Left kidney (tissue), 2 donors: ENCODE results near the gene SPAG16. TPM values are rescaled to one million over a fixed set of nuclear protein-coding genes. Genes with fewer than 3 reads are reported as not detected.
"Not testable (repeated sequence)": the region's sequence is repeated elsewhere in the genome, so short reads cannot be mapped to it uniquely, and the experiment has no call there.

Source experiments
- DNase-seq: peaks from one replicate; pipeline ENCODE4 v3.0.0-alpha.2; 2013
- polyA plus RNA-seq: library from polyadenylated mRNA; unstranded; fragments of 120-200 nt; gene quantifications from one replicate; pipeline ENCODE4 v1.2.1, GENCODE V29; 2013; ENCODE audit not compliant: insufficient read length

Gene SPAG16
- polyA plus RNA-seq, 1 donor, result 71.7 TPM

DNA sequence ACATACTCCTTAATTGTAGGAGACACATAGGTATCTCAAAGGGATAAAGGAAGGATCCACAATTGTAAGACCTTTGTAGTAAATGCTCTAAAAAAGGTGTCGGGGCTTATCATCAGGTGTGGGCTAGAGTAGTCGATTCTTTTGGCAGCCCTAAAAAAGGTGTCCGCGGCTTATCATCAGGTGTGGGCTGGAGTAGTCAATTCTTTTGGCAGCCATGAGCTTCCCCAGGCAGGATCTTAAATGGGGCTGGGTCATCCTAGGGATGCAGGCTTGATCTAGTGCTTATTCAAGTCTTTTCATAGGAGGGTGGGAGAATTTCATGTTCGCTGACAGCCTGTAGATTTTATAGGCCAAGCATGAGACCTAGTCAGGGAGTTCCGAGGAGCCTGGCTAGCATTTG, 720.2 kb downstream of the SPAG16 start:
- DNase-seq, result no peak

DNA sequence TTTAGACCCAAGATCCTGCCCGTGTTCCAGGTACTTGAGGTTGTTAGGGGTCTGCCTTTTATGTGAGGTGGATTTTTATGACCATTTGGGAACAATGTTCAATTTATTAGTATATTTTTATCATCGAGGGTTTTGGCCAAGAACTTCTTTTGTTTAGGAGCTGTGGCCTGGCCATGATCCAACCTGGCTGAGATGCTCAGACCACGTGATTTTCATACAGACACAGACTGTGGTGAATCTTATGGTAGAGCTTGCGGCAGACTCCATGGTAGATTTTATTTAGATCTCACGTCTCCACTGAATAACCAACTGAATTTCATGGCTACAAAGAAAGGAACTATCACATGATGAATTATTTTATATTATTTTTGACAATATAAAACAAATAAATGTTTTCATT, 721.1 kb downstream of the SPAG16 start:
- no peak for DNase-seq

GRCh38 chr2:214006601-214007000, 722.3 kb downstream of the SPAG16 start:
- no peak for DNase-seq

GRCh38 chr2:214011676-214012075, 727.4 kb downstream of the SPAG16 start:
- DNase-seq, result no peak

- no peak for DNase-seq
Observed at GRCh38 chr2:214014551-214015220, 730.4 kb downstream of the SPAG16 start.

DNA sequence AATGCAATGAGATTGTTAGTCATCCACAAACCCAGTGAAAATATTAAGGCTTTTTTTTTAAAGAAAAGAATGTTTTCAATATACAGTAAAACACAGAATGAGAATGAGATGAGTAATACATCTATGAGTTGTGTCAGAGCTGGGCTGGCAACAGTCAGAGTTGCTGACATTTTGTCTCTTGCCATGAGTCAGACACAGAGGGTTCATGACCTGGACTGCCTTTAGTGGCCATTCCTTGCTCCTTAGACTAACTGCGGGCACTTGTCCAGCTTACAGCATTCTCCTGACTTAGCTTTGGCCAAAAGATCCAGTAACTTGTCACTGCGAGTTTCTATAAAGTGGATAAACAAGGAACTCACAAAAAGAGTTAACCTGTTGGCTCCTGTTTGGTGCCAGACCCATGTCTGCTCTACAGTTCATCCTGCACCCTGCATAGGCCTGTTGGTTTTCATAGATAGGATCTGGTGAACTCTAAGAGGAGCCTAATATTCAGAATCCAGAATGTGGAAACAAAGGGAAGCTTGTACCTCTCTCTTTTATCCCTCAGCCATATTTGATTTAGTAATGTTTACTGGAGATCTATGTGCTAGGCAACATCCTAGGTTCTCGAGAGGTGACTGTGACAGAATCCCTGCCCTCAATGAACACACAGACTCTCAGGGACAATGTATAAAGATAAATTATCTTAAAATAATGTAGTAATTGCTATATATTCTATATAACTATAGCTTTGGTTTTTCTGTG, 735.1 kb downstream of the SPAG16 start:
- no peak for DNase-seq

- DNase-seq, result no peak
Observed at GRCh38 chr2:214019973-214020345, 735.7 kb downstream of the SPAG16 start.

DNA sequence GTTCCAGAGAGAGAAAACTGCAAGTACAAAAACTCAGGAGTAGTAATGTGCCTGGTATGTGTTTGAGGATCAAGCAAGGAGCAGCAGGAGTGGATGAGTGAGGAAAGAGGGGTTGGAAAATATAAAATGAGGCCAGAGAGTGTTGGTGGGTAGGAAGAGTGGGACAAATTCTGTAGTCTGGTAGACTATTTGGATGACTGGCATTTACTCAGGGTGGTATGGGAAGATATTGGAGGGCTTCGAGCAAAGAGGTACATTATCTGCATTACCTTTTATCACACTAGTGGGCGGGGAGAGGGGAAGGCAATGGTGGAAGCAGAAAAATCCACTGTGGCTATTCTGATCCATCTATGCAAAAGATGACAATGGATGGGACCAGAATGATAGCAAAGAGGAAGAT, 744.9 kb downstream of the SPAG16 start:
- DNase-seq, result no peak

GRCh38 chr2:214031566-214031965, 747.3 kb downstream of the SPAG16 start:
- DNase-seq, result no peak

- no peak for DNase-seq
Observed at GRCh38 chr2:214034417-214034816, 750.2 kb downstream of the SPAG16 start.

DNA sequence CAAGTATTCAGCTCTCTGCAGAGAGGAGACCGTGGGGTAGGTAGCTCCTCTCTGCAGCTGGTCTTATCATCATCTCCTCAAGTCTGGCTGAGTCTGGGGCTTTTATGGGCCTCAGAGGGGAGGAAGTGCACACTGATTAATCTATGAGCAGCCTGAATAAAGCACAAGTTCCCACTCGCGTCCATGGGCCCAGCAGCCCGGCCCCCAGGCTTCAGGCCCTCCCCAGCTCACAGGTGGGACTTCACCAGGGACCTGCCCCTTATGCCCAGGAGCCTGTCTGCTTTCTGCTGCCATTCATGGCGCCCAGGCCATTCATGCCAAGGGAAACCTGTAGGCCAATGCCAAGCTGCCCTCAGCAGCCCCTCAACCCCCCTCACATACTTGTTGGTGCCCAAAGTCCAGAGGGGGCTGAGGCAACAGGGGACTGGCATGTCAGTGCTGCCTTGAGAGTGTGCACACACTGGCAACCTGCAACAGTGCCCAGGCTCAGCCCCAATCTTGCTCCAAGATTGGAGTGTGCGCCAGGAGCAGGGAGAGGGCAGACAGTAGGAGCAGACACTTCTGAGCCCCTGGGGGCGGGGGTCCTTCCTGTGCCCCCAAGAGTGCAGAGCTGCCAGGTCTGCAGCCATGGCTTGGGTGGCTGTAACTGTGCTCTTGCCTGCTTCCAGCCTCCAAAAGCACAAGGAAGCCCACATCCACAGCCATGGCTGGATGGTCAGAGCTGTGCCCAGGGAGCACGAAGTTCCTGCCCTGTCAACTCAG, 751.0 kb downstream of the SPAG16 start:
- DNase-seq, result no peak

DNA sequence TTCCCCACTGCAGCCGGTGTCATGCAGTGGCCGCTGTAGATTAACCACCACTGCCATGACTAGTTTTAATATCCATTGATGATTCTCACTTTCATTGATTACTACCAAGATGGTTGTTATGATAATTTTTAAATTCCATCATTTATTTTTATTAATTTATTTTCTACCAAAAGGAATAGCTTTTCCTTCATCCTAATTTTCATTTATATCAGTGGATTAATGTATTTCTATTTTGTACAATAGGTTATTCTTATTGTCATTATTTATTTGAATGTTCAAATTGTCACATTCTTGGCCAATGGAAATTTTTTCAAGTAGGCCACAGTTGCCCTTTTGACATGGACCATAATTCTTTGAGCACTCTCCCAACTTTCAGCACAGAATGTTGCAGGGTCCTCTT, 751.7 kb downstream of the SPAG16 start:
- no peak for DNase-seq

DNA sequence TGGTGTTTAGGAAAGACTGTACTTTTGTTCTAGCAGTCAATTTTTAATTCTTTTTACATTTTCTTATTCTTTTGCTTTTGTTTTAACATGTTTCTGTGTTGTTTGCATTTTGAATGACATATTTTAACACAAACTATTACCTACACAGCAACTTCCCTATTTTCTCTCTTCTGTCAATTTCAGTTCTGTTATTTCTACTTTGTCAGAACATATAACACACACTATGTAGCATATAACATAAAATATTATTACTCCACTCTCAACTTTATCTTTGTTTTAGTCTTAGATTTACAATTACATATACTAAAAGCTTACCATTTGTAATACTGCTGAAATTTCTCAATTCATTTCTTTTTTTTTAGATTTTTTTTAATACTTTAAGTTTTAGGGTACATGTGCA, 753.9 kb downstream of the SPAG16 start:
- DNase-seq, result no peak

GRCh38 chr2:214050731-214051130, 766.5 kb downstream of the SPAG16 start:
- DNase-seq, result no peak

- no peak for DNase-seq
Observed at GRCh38 chr2:214051585-214051984, 767.3 kb downstream of the SPAG16 start.

DNA sequence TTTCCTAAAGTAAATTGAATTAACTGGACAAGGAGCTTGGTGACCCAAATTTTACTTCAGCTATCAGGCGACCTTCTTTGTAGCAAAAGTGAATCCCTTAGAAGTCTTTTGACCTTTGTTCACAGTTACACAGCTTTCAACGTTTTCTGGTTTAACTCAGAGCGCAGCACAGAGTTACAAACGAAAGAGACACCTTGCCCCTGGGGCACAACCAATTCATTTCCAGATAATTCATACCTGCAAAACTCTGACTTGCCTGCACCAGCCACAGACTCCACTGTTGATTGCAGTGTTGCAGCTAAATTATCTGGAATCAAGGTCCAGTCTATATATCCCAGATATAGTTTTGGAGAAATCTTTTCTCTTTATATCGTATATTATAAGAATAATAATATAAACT, 768.0 kb downstream of the SPAG16 start:
- DNase-seq, result no peak

DNA sequence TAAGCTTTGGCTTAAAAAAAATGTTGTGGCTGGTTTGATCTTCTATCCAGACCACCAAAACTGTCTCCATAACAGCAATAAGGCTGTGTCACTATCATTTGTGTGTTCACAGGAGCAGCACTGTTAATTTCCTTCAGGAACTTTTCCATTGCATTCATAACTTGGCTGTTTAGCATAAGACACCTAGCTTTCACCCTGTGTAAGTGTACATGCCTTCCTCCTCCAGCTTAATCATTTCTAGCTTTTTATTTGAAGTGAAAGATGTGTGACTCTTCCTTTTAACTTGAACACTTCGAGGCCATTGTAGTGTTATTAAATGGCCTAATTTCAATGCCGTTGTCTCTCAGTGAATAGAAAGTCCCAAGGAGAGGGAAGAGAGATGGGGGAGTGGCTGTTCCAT, 773.7 kb downstream of the SPAG16 start:
- DNase-seq, result no peak

GRCh38 chr2:214062279-214062678, 778.0 kb downstream of the SPAG16 start:
- not testable (repeated sequence) for DNase-seq

DNA sequence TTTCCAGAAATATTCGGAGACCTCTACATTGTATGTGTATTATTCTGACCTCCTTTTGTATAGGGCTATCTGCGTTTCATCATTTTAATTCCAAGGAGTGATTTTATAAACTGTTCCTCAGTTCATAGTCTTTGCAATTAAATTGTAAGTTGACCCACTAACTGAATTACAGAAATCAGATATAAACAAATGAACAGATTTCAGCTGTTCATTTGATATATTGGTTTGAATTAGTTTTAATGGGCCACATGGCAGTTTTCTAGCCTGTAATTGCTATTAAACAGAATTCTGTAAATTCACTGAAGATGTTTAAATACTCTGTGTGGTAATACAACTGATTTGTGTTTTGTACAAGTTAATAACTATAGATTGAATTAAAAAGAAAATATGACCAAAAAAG, 780.2 kb downstream of the SPAG16 start:
- DNase-seq, result no peak

- DNase-seq, result no peak
Observed at GRCh38 chr2:214066862-214067261, 782.6 kb downstream of the SPAG16 start.

- DNase-seq, result peak; percentile 20
Observed at GRCh38 chr2:214069254-214069653, 785.0 kb downstream of the SPAG16 start.

GRCh38 chr2:214075456-214075855, 791.2 kb downstream of the SPAG16 start:
- DNase-seq, result no peak

DNA sequence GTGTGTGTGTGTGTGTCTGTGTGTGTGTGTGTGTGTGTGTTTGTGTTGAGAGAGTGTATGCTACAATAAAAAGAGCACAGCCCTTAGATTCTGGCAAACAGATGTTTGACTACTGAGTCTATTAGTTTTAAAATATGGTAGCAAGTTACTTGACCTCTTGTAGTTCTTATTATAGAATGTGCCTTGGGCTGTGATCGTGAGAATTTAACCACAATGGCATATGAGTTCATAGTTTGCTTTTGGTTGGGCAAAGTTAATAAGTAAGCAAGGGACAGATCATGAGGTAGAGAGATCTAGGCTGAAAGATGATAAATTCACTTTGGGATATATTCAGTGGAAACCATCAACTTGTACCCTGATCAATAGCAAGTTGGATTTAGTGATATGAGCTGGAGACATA, 792.3 kb downstream of the SPAG16 start:
- DNase-seq, result no peak
